ENCODE results near the gene IFIT1B.
"Not testable (repeated sequence)": the region's sequence is repeated elsewhere in the genome, so short reads cannot be mapped to it uniquely, and the experiment has no call there.

GRCh38 chr10:89411135-89411534 is 33.3 kb downstream of the IFIT1B start:
- not testable (repeated sequence) for TF ChIP-seq TAF1, POU2F2, POLR2A, POLR2AphosphoS5 (IDR thresholded peaks at IDR 0.05; ENCODE audit: low read depth, low read length)
